NCI-H524 treated with DMSO at 0.1 percent for 48 hours (cell line): ENCODE measurements around the gene CHMP5.

ENCODE experiments used
- DNase-seq: peaks from one replicate; lab custom pipeline; 2025; lab: John Stamatoyannopoulos, UW

CHMP5 gene

GRCh38 chr9:33318225-33318624, 53.4 kb downstream of the CHMP5 start:
- DNase-seq = no peak

GRCh38 chr9:33318781-33319180, 53.9 kb downstream of the CHMP5 start:
- DNase-seq = no peak

DNA sequence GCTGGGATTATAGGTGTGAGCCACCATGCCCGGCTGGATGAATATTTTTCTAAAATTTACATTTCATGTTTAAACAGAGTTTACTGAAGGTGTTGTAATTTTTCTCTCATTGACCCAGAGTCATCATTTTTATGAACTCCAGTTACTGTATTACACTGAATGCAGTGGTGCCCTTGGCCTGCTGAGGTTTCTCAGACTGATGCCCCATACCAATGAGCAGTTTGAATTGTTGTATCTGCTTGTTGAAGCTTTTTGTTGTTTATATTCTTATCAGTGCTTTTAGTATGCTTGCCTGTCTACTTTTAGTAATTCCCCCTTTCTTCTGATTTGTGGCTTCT, 55.4 kb downstream of the CHMP5 start:
- no peak for DNase-seq

GRCh38 chr9:33320568-33321261, 55.9 kb downstream of the CHMP5 start:
- no peak for DNase-seq

DNA sequence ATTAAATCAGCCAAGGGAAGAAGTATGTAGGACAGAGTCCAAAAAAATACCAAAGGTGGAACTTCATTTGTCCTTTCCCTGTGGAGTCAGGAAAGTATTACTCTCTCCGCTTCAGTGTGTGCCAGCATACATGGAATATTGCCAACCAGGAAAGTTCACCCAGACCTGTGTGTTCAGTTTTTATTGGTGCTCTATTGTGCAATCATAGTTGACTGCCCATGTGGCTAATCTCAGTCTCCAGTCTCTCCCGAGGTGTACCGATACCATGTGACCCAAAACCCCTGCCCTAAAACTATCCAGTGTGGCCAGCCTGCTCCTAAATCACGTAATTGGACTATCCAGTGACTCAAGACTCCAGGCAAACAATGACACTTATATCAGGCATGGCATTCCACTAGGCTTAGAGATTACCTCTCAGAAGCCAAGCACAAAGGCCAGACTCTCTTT, 64.3 kb downstream of the CHMP5 start:
- no peak for DNase-seq

DNA sequence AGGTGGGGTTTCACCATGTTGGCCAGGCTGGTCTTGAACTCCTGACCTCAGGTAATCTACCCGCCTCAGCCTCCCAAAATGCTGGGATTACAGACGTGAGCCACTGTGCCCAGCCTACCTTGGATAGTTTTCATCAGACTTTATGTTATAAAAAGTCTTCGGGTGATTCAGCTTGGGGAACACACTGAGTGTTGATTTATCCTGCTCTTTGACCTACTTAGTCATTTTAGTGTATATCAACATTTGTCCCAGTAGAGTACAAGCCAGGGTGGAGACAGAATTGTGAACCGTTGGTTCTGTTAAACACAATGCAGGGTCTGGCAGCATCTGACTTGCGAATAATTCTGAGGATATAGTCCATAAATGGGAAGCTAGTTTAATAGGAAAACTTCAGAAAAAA, 65.1 kb downstream of the CHMP5 start:
- no peak for DNase-seq

GRCh38 chr9:33331377-33331891, 66.6 kb downstream of the CHMP5 start:
- DNase-seq = no peak
